ENCODE data around the gene ASB10.

The ASB10 gene

GRCh38 chr7:151181011-151181431, 6.0 kb downstream of the ASB10 start:
- H3K4me1 Mint-ChIP-seq (ENCODE audit: low read depth): no peaks in the 10 kb centered on the region
- H3K9me3 Mint-ChIP-seq: no peaks in the 10 kb centered on the region
- no peak overlapping the region for H3K27ac Mint-ChIP-seq
- H3K4me3 Mint-ChIP-seq: no peak overlapping the region
- peaks cover 13% of the 10 kb centered on the region for H3K27me3 Mint-ChIP-seq
- no peaks in the 10 kb centered on the region for H3K36me3 Mint-ChIP-seq (ENCODE audit: low read depth)

GRCh38 chr7:151179946-151180345, 7.1 kb downstream of the ASB10 start:
- Mint-ChIP-seq H3K27ac (no peak overlapping the region), H3K4me3 (no peak overlapping the region), H3K36me3 (ENCODE audit: low read depth) (no peaks in the 10 kb centered on the region), H3K4me1 (ENCODE audit: low read depth) (no peaks in the 10 kb centered on the region), H3K9me3 (no peaks in the 10 kb centered on the region), H3K27me3 (peaks cover 13% of the 10 kb centered on the region)

GRCh38 chr7:151179287-151179860, 7.7 kb downstream of the ASB10 start:
- peaks cover 13% of the 10 kb centered on the region for H3K27me3 Mint-ChIP-seq
- no peak overlapping the region for H3K4me3 Mint-ChIP-seq
- no peaks in the 10 kb centered on the region for H3K4me1 Mint-ChIP-seq (ENCODE audit: low read depth)
- no peaks in the 10 kb centered on the region for H3K36me3 Mint-ChIP-seq (ENCODE audit: low read depth)
- H3K27ac Mint-ChIP-seq: no peak overlapping the region
- no peaks in the 10 kb centered on the region for H3K9me3 Mint-ChIP-seq

GRCh38 chr7:151178831-151179230, 8.2 kb downstream of the ASB10 start:
- Mint-ChIP-seq H3K27ac (no peak overlapping the region), H3K4me1 (ENCODE audit: low read depth) (no peaks in the 10 kb centered on the region), H3K9me3 (no peaks in the 10 kb centered on the region), H3K4me3 (no peak overlapping the region), H3K27me3 (peaks cover 15% of the 10 kb centered on the region), H3K36me3 (ENCODE audit: low read depth) (no peaks in the 10 kb centered on the region)

GRCh38 chr7:151178236-151178635, 8.8 kb downstream of the ASB10 start:
- no peaks in the 10 kb centered on the region for H3K36me3 Mint-ChIP-seq (ENCODE audit: low read depth)
- H3K27me3 Mint-ChIP-seq: peaks cover 21% of the 10 kb centered on the region
- no peaks in the 10 kb centered on the region for H3K9me3 Mint-ChIP-seq
- no peaks in the 10 kb centered on the region for H3K4me1 Mint-ChIP-seq (ENCODE audit: low read depth)
- no peak overlapping the region for H3K27ac Mint-ChIP-seq
- no peak overlapping the region for H3K4me3 Mint-ChIP-seq

GRCh38 chr7:151177310-151177709, 9.7 kb downstream of the ASB10 start:
- no peak overlapping the region for H3K4me3 Mint-ChIP-seq
- no peaks in the 10 kb centered on the region for H3K36me3 Mint-ChIP-seq (ENCODE audit: low read depth)
- H3K27me3 Mint-ChIP-seq: peaks cover 30% of the 10 kb centered on the region
- H3K27ac Mint-ChIP-seq: no peak overlapping the region
- peaks cover 5% of the 10 kb centered on the region for H3K4me1 Mint-ChIP-seq (ENCODE audit: low read depth)
- no peaks in the 10 kb centered on the region for H3K9me3 Mint-ChIP-seq

- Mint-ChIP-seq H3K27me3 (peaks cover 32% of the 10 kb centered on the region), H3K4me1 (ENCODE audit: low read depth) (peaks cover 7% of the 10 kb centered on the region), H3K4me3 (no peak overlapping the region)
Measured at GRCh38 chr7:151176401-151176800, 10.6 kb downstream of the ASB10 start.

GRCh38 chr7:151175793-151176311, 11.2 kb downstream of the ASB10 start:
- Mint-ChIP-seq H3K9me3 (no peaks in the 10 kb centered on the region), H3K4me3 (no peak overlapping the region), H3K27me3 (peaks cover 37% of the 10 kb centered on the region), H3K4me1 (ENCODE audit: low read depth) (peaks cover 7% of the 10 kb centered on the region), H3K27ac (no peak overlapping the region), H3K36me3 (ENCODE audit: low read depth) (no peaks in the 10 kb centered on the region)

More at GRCh38 chr7:151176401-151176800, 10.6 kb downstream of the ASB10 start:
- H3K27ac Mint-ChIP-seq: no peak overlapping the region
- no peaks in the 10 kb centered on the region for H3K36me3 Mint-ChIP-seq (ENCODE audit: low read depth)
- no peaks in the 10 kb centered on the region for H3K9me3 Mint-ChIP-seq

GRCh38 chr7:151175047-151175792, 11.8 kb downstream of the ASB10 start:
- Mint-ChIP-seq H3K36me3 (ENCODE audit: low read depth) (no peaks in the 10 kb centered on the region), H3K27me3 (peaks cover 37% of the 10 kb centered on the region), H3K4me1 (ENCODE audit: low read depth) (peaks cover 7% of the 10 kb centered on the region), H3K27ac (no peak overlapping the region), H3K4me3 (no peak overlapping the region), H3K9me3 (no peaks in the 10 kb centered on the region)

GRCh38 chr7:151174246-151175046, 12.6 kb downstream of the ASB10 start:
- H3K4me3 Mint-ChIP-seq: no peak overlapping the region
- no peak overlapping the region for H3K27ac Mint-ChIP-seq
- peaks cover 7% of the 10 kb centered on the region for H3K4me1 Mint-ChIP-seq (ENCODE audit: low read depth)
- no peaks in the 10 kb centered on the region for H3K9me3 Mint-ChIP-seq
- H3K27me3 Mint-ChIP-seq: peaks cover 44% of the 10 kb centered on the region
- no peaks in the 10 kb centered on the region for H3K36me3 Mint-ChIP-seq (ENCODE audit: low read depth)

GRCh38 chr7:151173386-151174245, 13.4 kb downstream of the ASB10 start:
- H3K4me3 Mint-ChIP-seq: no peak overlapping the region
- no peaks in the 10 kb centered on the region for H3K36me3 Mint-ChIP-seq (ENCODE audit: low read depth)
- no peak overlapping the region for H3K27ac Mint-ChIP-seq
- peaks cover 9% of the 10 kb centered on the region for H3K4me1 Mint-ChIP-seq (ENCODE audit: low read depth)
- peaks cover 49% of the 10 kb centered on the region for H3K27me3 Mint-ChIP-seq
- H3K9me3 Mint-ChIP-seq: no peaks in the 10 kb centered on the region

- H3K4me1 Mint-ChIP-seq (ENCODE audit: low read depth): peaks cover 12% of the 10 kb centered on the region
- peak overlapping the region; percentile 52 for H3K27ac Mint-ChIP-seq
- no peaks in the 10 kb centered on the region for H3K36me3 Mint-ChIP-seq (ENCODE audit: low read depth)
- H3K4me3 Mint-ChIP-seq: no peak overlapping the region
- H3K27me3 Mint-ChIP-seq: peaks cover 54% of the 10 kb centered on the region
- no peaks in the 10 kb centered on the region for H3K9me3 Mint-ChIP-seq
Measured at GRCh38 chr7:151172273-151173141, 14.5 kb downstream of the ASB10 start.

- no peaks in the 10 kb centered on the region for H3K9me3 Mint-ChIP-seq
- H3K27me3 Mint-ChIP-seq: peaks cover 53% of the 10 kb centered on the region
- H3K36me3 Mint-ChIP-seq (ENCODE audit: low read depth): no peaks in the 10 kb centered on the region
- peaks cover 12% of the 10 kb centered on the region for H3K4me1 Mint-ChIP-seq (ENCODE audit: low read depth)
- H3K4me3 Mint-ChIP-seq: peak overlapping the region; percentile 64
- no peak overlapping the region for H3K27ac Mint-ChIP-seq
Measured at GRCh38 chr7:151168787-151169162, 18.3 kb downstream of the ASB10 start.
